B cell (primary cell): ENCODE data around the gene ZNF714. TPM values are rescaled to one million over a fixed set of nuclear protein-coding genes. Genes with fewer than 3 reads are reported as not detected.

Experiments
- ATAC-seq: fragments of 200-7000 bp; cut with Tn5 transposase; one replicate; pipeline ENCODE4 v1.10.0; 2021; ENCODE audit warnings: low read depth, mild to moderate bottlenecking, moderate number of reproducible peaks, moderate library complexity
- CTCF ChIA-PET: fragments of 350-600 bp; sonication (Branson Sonifier 250); formaldehyde crosslinking; loops from one replicate; lab custom pipeline; 2021; ENCODE audit warnings: antibody characterized with exemption, inconsistent platforms; lab: Charles Lee
- POLR2A ChIA-PET: fragments of 350-600 bp; sonication (Branson Sonifier 250); formaldehyde crosslinking; loops from one replicate; lab custom pipeline; 2021; ENCODE audit warnings: antibody characterized with exemption; lab: Charles Lee
- DNase-seq: peaks from one replicate; pipeline ENCODE4 v3.0.0; 2013
- H2AFZ ChIP-seq: 2 replicates; pipeline ENCODE4 v1.6.1; 2012; ENCODE audit warnings: mild to moderate bottlenecking, low read depth, low read length; ENCODE audit not compliant: insufficient read depth, poor library complexity, severe bottlenecking
- H3K27ac ChIP-seq, 2 donors: 1 replicate in 1 of 2; 2 replicates in 1 of 2; pipeline ENCODE4 v1.5.1; 2012 to 2013; ENCODE audit warnings: low read length in 2 of 2, mild to moderate bottlenecking in 2 of 2, moderate library complexity in 1 of 2
- H3K27me3 ChIP-seq, 4 experiments: fragments of 200-600 bp in 1 of 4; sonication (generic) in 1 of 4; replicated peaks in 1 of 4; 1 replicate in 2 of 4; 2 replicates in 2 of 4; pipeline versions ENCODE4 v1.6.1 to v1.7.0; 2013 to 2016; ENCODE audit warnings: low read length in 3 of 4, mild to moderate bottlenecking in 2 of 4, mixed read lengths in 1 of 4, moderate library complexity in 1 of 4; ENCODE audit not compliant: insufficient read depth in 4 of 4, control insufficient read depth in 3 of 4; ENCODE audit errors: control extremely low read depth in 1 of 4
- H3K36me3 ChIP-seq, 2 experiments: replicated peaks in 1 of 2; 1 replicate in 1 of 2; 2 replicates in 1 of 2; pipeline versions ENCODE4 v1.6.1 to v1.7.1; 2013; ENCODE audit warnings: low read length in 1 of 2; ENCODE audit not compliant: insufficient read depth in 2 of 2, control insufficient read depth in 1 of 2; ENCODE audit errors: control extremely low read depth in 1 of 2, extremely low read depth in 1 of 2
- H3K4me1 ChIP-seq, 2 donors: fragments of 200-600 bp in 1 of 2; sonication (generic) in 1 of 2; 1 replicate in 1 of 2; 2 replicates in 1 of 2; pipeline versions ENCODE4 v1.5.1 to v1.6.1; 2013 to 2017; ENCODE audit warnings: low read length in 2 of 2; ENCODE audit not compliant: control insufficient read depth in 2 of 2, insufficient read depth in 2 of 2
- H3K4me2 ChIP-seq: replicated peaks from 2 replicates; pipeline ENCODE3; 2012; ENCODE audit warnings: mild to moderate bottlenecking, low read depth, low read length; ENCODE audit not compliant: poor library complexity, severe bottlenecking
- H3K4me3 ChIP-seq, 5 experiments: fragments of 200-600 bp in 1 of 5; sonication (generic) in 1 of 5; 1 replicate in 3 of 5; 2 replicates in 2 of 5; pipeline versions ENCODE4 v1.5.1 to v1.7.0; 2011 to 2016; ENCODE audit warnings: low read length in 4 of 5, mild to moderate bottlenecking in 4 of 5, low read depth in 2 of 5, control low read depth in 1 of 5, moderate library complexity in 1 of 5; ENCODE audit not compliant: insufficient read depth in 1 of 5; ENCODE audit errors: control extremely low read depth in 1 of 5, extremely low read depth in 1 of 5
- H3K79me2 ChIP-seq: fragments of 200-600 bp; sonication (generic); one replicate; pipeline ENCODE4 v1.6.0; 2016; ENCODE audit warnings: low read length; ENCODE audit not compliant: control insufficient read depth, insufficient read depth
- H3K9ac ChIP-seq: fragments of 200-600 bp; sonication (generic); 2 replicates; pipeline ENCODE4 v1.6.1; 2017; ENCODE audit warnings: mild to moderate bottlenecking, low read length, moderate library complexity
- H3K9me3 ChIP-seq, 3 donors: one replicate each; pipeline versions ENCODE4 v1.6.1 to v1.7.1; 2013; ENCODE audit warnings: low read length in 2 of 3; ENCODE audit not compliant: control insufficient read depth in 2 of 3, insufficient read depth in 1 of 3; ENCODE audit errors: control extremely low read depth in 1 of 3
- H4K20me1 ChIP-seq: 2 replicates; pipeline ENCODE4 v1.6.0; 2012; ENCODE audit warnings: mild to moderate bottlenecking, low read length; ENCODE audit not compliant: insufficient read depth, control insufficient read depth, poor library complexity, severe bottlenecking
- H3K27ac Mint-ChIP-seq: one replicate; pipeline ENCODE4 v1.8.0; 2021; ENCODE audit warnings: mixed read lengths
- H3K27me3 Mint-ChIP-seq: one replicate; pipeline ENCODE4 v1.8.0; 2021; ENCODE audit warnings: mixed read lengths
- H3K4me1 Mint-ChIP-seq: one replicate; pipeline ENCODE4 v1.8.0; 2021; ENCODE audit warnings: mixed read lengths
- H3K4me3 Mint-ChIP-seq: one replicate; pipeline ENCODE4 v1.8.0; 2021; ENCODE audit warnings: mixed read lengths
- H3K9me3 Mint-ChIP-seq: one replicate; pipeline ENCODE4 v1.8.0; 2022; ENCODE audit warnings: mixed read lengths; ENCODE audit not compliant: insufficient read depth
- CTCF ChIP-seq: fragments of 200-600 bp; IDR thresholded peaks from one replicate; pipeline ENCODE4 v1.8.0; 2022; ENCODE audit warnings: antibody characterized with exemption, mild to moderate bottlenecking
- EZH2 ChIP-seq: IDR thresholded peaks from 2 replicates; pipeline ENCODE4 v1.6.1; 2012; ENCODE audit warnings: borderline replicate concordance, low read depth, mild to moderate bottlenecking, moderate library complexity, low read length; ENCODE audit not compliant: insufficient read depth, poor library complexity, severe bottlenecking
- WGBS: methylation state at CpG from one replicate; pipeline ENCODE4 v1.1.5; 2013; ENCODE audit warnings: missing lambda C conversion rate; ENCODE audit not compliant: insufficient coverage; 5-methylcytosine and 5-hydroxymethylcytosine counted together
- intact Hi-C: fragments of 100-400 bp; cut with micrococcal nuclease; formaldehyde crosslinking; loops from one replicate; pipeline ENCODE4 v1.10.0; 2022
- polyA plus RNA-seq: library from polyadenylated mRNA; depleted of rRNA; stranded (reverse); fragments of >200 nt; gene quantifications from 2 replicates; pipeline ENCODE4 v1.2.3, GENCODE V29; 2012
- total RNA-seq, 2 donors: library from RNA; stranded (reverse); fragments of 120-200 nt in 1 of 2; gene quantifications; 1 replicate in 1 of 2; 2 replicates in 1 of 2; pipeline versions ENCODE4 v1.2.3 to v1.2.4, GENCODE V29; 2013 to 2022

ZNF714 gene
- total and polyA plus RNA-seq, 2 donors (not counting 1 experiment from before 2014, with no cell fraction given): 4.4 to 10.7 TPM

GRCh38 chr19:21151460-21151859 lies 69.5 kb downstream of the ZNF714 start:
- intact Hi-C loops: no loop called here
- POLR2A ChIA-PET: no interaction called here
- DNase-seq: no peak
- Mint-ChIP-seq H3K9me3 (no peaks in the 10 kb centered on the region), H3K27ac (no peak overlapping the region), H3K4me3 (no peak overlapping the region), H3K27me3 (no peaks in the 10 kb centered on the region), H3K4me1 (peaks cover 21% of the 10 kb centered on the region)
- Histone ChIP-seq H4K20me1 (no peaks in the 10 kb centered on the region), H3K79me2 (peaks cover 48% of the 10 kb centered on the region), H3K27ac (no peak overlapping the region), H3K9ac (no peak overlapping the region), H3K4me2 (no peak overlapping the region), H3K36me3 (peaks cover 3 to 47% of the 10 kb centered on the region in 2 experiments), H3K4me1 (no peaks in the 10 kb centered on the region), H3K27me3 (no peaks in the 10 kb centered on the region), H2AFZ (no peak overlapping the region), H3K9me3 (peaks cover 0 to 2% (median under 1%) of the 10 kb centered on the region in 3 donors), H3K4me3 (no peak overlapping the region)
- TF ChIP-seq CTCF (no peak), EZH2 (no peak)
- 100% methylated on average over 1 of the region's 1 CpG for WGBS
- no peak for ATAC-seq
- CTCF ChIA-PET: no interaction called here

- Mint-ChIP-seq H3K27me3 (no peaks in the 10 kb centered on the region), H3K4me1 (peaks cover 24% of the 10 kb centered on the region), H3K27ac (no peak overlapping the region), H3K9me3 (no peaks in the 10 kb centered on the region), H3K4me3 (no peak overlapping the region)
- ChIA-PET POLR2A (no interaction called here), CTCF (no interaction called here)
- H3K79me2 ChIP-seq: peaks cover 75% of the 10 kb centered on the region
- no peaks in the 10 kb centered on the region for H3K27me3 ChIP-seq
- intact Hi-C loops: no loop called here
- H3K4me3 ChIP-seq: no peak overlapping the region
- TF ChIP-seq CTCF (no peak), EZH2 (no peak)
- no peak overlapping the region for H2AFZ ChIP-seq
- peaks cover 4 to 8% of the 10 kb centered on the region in 2 experiments for H3K36me3 ChIP-seq
- ATAC-seq (no peak), DNase-seq (no peak)
- 100% methylated on average over 1 of the region's 1 CpG for WGBS
- H3K4me1 ChIP-seq: no peaks in the 10 kb centered on the region
- peaks cover 23% of the 10 kb centered on the region for H4K20me1 ChIP-seq
- H3K27ac ChIP-seq: no peak overlapping the region
- H3K9ac ChIP-seq: no peak overlapping the region
- no peak overlapping the region for H3K4me2 ChIP-seq
- peaks cover 0 to 22% (median 6%) of the 10 kb centered on the region in 3 donors for H3K9me3 ChIP-seq
Observed at GRCh38 chr19:21158523-21159135, 76.6 kb downstream of the ZNF714 start.
